ENCODE results near the gene FGF5.

DNA sequence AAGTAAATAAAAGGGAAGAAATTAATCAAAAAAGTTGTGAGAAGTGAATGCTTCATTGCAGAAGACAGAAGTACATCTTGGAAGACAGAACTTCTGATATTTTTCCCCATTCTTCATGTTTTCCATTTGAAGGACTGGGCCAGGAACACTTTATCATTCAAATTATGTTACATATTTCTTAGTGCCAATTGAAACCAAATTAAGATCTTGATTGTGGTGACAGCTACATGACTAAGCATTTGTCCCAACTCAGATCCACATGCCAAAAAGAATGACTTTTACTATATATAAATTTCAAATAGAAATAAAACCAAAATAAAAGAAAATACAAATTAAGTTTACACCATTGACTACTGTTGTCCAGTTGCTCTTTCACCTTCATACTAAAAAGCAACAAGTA, 14.0 kb upstream of the FGF5 start:
- TF ChIP-seq POLR2A (IDR thresholded peaks at IDR 0.05), result no peak
- TF ChIP-seq, protein P1, sequence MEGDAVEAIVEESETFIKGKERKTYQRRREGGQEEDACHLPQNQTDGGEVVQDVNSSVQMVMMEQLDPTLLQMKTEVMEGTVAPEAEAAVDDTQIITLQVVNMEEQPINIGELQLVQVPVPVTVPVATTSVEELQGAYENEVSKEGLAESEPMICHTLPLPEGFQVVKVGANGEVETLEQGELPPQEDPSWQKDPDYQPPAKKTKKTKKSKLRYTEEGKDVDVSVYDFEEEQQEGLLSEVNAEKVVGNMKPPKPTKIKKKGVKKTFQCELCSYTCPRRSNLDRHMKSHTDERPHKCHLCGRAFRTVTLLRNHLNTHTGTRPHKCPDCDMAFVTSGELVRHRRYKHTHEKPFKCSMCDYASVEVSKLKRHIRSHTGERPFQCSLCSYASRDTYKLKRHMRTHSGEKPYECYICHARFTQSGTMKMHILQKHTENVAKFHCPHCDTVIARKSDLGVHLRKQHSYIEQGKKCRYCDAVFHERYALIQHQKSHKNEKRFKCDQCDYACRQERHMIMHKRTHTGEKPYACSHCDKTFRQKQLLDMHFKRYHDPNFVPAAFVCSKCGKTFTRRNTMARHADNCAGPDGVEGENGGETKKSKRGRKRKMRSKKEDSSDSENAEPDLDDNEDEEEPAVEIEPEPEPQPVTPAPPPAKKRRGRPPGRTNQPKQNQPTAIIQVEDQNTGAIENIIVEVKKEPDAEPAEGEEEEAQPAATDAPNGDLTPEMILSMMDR (IDR thresholded peaks at IDR 0.05), result no peak
